HepG2 (cell line): ENCODE measurements around the gene EHD1. TPM values are rescaled to one million over a fixed set of nuclear protein-coding genes. Genes with fewer than 3 reads are reported as not detected.

Experiments used
- ATF2 ChIP-seq: sonication (generic); formaldehyde crosslinking; IDR thresholded peaks from 2 replicates; pipeline ENCODE4 v1.4.0; 2020; ENCODE audit warnings: missing genetic modification reagents
- CCDC6 ChIP-seq: sonication (generic); formaldehyde crosslinking; IDR thresholded peaks from 2 replicates; pipeline ENCODE4 v1.8.1; 2022; ENCODE audit warnings: mild to moderate bottlenecking, missing genetic modification reagents, moderate library complexity
- CENPT ChIP-seq: sonication (generic); formaldehyde crosslinking; IDR thresholded peaks from 2 replicates; pipeline ENCODE4 v1.8.0; 2022; ENCODE audit warnings: low read depth, mild to moderate bottlenecking, moderate library complexity, missing genetic modification reagents
- E2F5 ChIP-seq: sonication (generic); formaldehyde crosslinking; conservative IDR thresholded peaks from 2 replicates; pipeline ENCODE4 v1.4.0; 2020; ENCODE audit warnings: missing genetic modification reagents
- FOXM1 ChIP-seq: sonication (generic); formaldehyde crosslinking; IDR thresholded peaks from 2 replicates; pipeline ENCODE4 v1.5.0; 2020; ENCODE audit warnings: missing genetic modification reagents
- HMGA1 ChIP-seq: sonication (generic); formaldehyde crosslinking; conservative IDR thresholded peaks from 2 replicates; pipeline ENCODE4 v1.4.0; 2020; ENCODE audit warnings: missing genetic modification reagents
- MBNL3 ChIP-seq: fragments of 250-450 bp; sonication (Bioruptor Pico); conservative IDR thresholded peaks from 2 replicates; pipeline ENCODE4 v1.8.0; 2022; ENCODE audit warnings: mild to moderate bottlenecking, inconsistent platforms
- NCOA2 ChIP-seq: sonication (generic); formaldehyde crosslinking; IDR thresholded peaks from 2 replicates; pipeline ENCODE4 v1.8.0; 2022; ENCODE audit warnings: inconsistent platforms
- PPARG ChIP-seq: conservative IDR thresholded peaks from 2 replicates; pipeline ENCODE4 v1.6.1; 2016; ENCODE audit warnings: missing biosample characterization, missing genetic modification reagents
- SAFB2 ChIP-seq: sonication (generic); formaldehyde crosslinking; IDR thresholded peaks from 2 replicates; pipeline ENCODE4 v1.5.1; 2020; ENCODE audit warnings: missing genetic modification reagents, low read depth, mild to moderate bottlenecking, borderline replicate concordance
- SIX4 ChIP-seq: sonication (generic); formaldehyde crosslinking; IDR thresholded peaks from 2 replicates; pipeline ENCODE4 v1.4.0; 2020; ENCODE audit warnings: missing genetic modification reagents
- SNAPC2 ChIP-seq: sonication (generic); formaldehyde crosslinking; IDR thresholded peaks from 2 replicates; pipeline ENCODE4 v1.8.1; 2022; ENCODE audit warnings: mild to moderate bottlenecking, missing genetic modification reagents
- ZFP82 ChIP-seq: sonication (generic); formaldehyde crosslinking; IDR thresholded peaks from 2 replicates; pipeline ENCODE4 v1.5.1; 2020; ENCODE audit warnings: mild to moderate bottlenecking, missing genetic modification reagents, borderline replicate concordance
- ZNF274 ChIP-seq: sonication (generic); formaldehyde crosslinking; IDR thresholded peaks from 2 replicates; pipeline ENCODE4 v1.5.1; 2020; ENCODE audit warnings: mild to moderate bottlenecking, missing genetic modification reagents
- ZNF496 ChIP-seq: sonication (generic); formaldehyde crosslinking; IDR thresholded peaks from 2 replicates; pipeline ENCODE4 v1.8.1; 2023; ENCODE audit warnings: mild to moderate bottlenecking, moderate library complexity, missing genetic modification reagents; ENCODE audit not compliant: insufficient replicate concordance
- ZNF687 ChIP-seq: sonication (generic); formaldehyde crosslinking; IDR thresholded peaks from 2 replicates; pipeline ENCODE4 v1.5.1; 2020; ENCODE audit warnings: mild to moderate bottlenecking, missing genetic modification reagents, moderate library complexity
- ZNF772 ChIP-seq: sonication (generic); formaldehyde crosslinking; IDR thresholded peaks from 2 replicates; pipeline ENCODE4 v1.5.0; 2020; ENCODE audit warnings: mild to moderate bottlenecking, missing genetic modification reagents
- ZNF781 ChIP-seq: sonication (generic); formaldehyde crosslinking; IDR thresholded peaks from 2 replicates; pipeline ENCODE4 v1.5.1; 2020; ENCODE audit warnings: borderline replicate concordance, mild to moderate bottlenecking, missing genetic modification reagents; ENCODE audit errors: not compliant biosample characterization
- polyA plus RNA-seq, 8 experiments: library from polyadenylated mRNA; depleted of rRNA in 3 of 8; stranded (reverse) in 7 of 8; unstranded in 1 of 8; fragments of >200 nt; fragmentation: Illumina TruSeq in 4 of 8; extraction: Trizol in 4 of 8; gene quantifications; 2 replicates each; pipeline versions ENCODE4 v1.2.1 to v1.2.3, GENCODE V29; 2011 to 2016; ENCODE audit warnings: low read depth in 4 of 8, missing spikeins in 1 of 8, mixed read lengths in 1 of 8; ENCODE audit not compliant: insufficient read depth in 1 of 8
- total RNA-seq, 5 experiments: library from RNA; depleted of rRNA; stranded (reverse); fragments of >200 nt; fragmentation: Illumina TruSeq; extraction: Trizol; gene quantifications; 2 replicates each; pipeline ENCODE4 v1.2.3, GENCODE V29; 2016; ENCODE audit warnings: low read depth in 1 of 5
- TF ChIP-seq, protein P1 (sequence below): sonication (generic); formaldehyde crosslinking; IDR thresholded peaks from 2 replicates; pipeline ENCODE4 v1.4.0; 2020; ENCODE audit warnings: missing genetic modification reagents, borderline replicate concordance

Gene EHD1
- total and polyA plus RNA-seq, 2 of the 13 experiments (the other 11 are each of a cell fraction or from before 2014, with no cell fraction given), result 23.6 to 26.6 TPM

GRCh38 chr11:64878494-64879243, at the start of gene EHD1 (continued):
- TF ChIP-seq E2F5 (CRISPR knock-in tag), result no peak
- TF ChIP-seq CENPT (CRISPR knock-in tag), result no peak
- no peak for TF ChIP-seq ZNF274 (CRISPR knock-in tag)
- TF ChIP-seq NCOA2 (CRISPR knock-in tag), result peak; percentile 71
- 0 out of 2 replicates have a peak, but pooled peaks have one; percentile 40 for TF ChIP-seq PPARG (CRISPR knock-in tag)
- TF ChIP-seq SAFB2 (CRISPR knock-in tag), result peak; percentile 88; the same call in 1 of the 2 replicates
- no peak for TF ChIP-seq ZFP82 (CRISPR knock-in tag)
- TF ChIP-seq FOXM1, result no peak
- no peak for TF ChIP-seq MBNL3 (CRISPR knock-in tag)
- peak; percentile 60; the same call in 1 of the 2 replicates for TF ChIP-seq ZNF772 (CRISPR knock-in tag)
- TF ChIP-seq, protein P1, sequence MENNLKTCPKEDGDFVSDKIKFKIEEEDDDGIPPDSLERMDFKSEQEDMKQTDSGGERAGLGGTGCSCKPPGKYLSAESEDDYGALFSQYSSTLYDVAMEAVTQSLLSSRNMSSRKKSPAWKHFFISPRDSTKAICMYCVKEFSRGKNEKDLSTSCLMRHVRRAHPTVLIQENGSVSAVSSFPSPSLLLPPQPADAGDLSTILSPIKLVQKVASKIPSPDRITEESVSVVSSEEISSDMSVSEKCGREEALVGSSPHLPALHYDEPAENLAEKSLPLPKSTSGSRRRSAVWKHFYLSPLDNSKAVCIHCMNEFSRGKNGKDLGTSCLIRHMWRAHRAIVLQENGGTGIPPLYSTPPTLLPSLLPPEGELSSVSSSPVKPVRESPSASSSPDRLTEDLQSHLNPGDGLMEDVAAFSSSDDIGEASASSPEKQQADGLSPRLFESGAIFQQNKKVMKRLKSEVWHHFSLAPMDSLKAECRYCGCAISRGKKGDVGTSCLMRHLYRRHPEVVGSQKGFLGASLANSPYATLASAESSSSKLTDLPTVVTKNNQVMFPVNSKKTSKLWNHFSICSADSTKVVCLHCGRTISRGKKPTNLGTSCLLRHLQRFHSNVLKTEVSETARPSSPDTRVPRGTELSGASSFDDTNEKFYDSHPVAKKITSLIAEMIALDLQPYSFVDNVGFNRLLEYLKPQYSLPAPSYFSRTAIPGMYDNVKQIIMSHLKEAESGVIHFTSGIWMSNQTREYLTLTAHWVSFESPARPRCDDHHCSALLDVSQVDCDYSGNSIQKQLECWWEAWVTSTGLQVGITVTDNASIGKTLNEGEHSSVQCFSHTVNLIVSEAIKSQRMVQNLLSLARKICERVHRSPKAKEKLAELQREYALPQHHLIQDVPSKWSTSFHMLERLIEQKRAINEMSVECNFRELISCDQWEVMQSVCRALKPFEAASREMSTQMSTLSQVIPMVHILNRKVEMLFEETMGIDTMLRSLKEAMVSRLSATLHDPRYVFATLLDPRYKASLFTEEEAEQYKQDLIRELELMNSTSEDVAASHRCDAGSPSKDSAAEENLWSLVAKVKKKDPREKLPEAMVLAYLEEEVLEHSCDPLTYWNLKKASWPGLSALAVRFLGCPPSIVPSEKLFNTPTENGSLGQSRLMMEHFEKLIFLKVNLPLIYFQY (CRISPR knock-in tag), result no peak
- TF ChIP-seq SNAPC2 (CRISPR knock-in tag), result peak; percentile 37; the same call in 1 of the 2 replicates
- peak; percentile 47 for TF ChIP-seq ZNF781 (CRISPR knock-in tag)
- TF ChIP-seq CCDC6 (CRISPR knock-in tag), result peak; percentile 34; the same call in 1 of the 2 replicates
- 0 out of 2 replicates have a peak, but pooled peaks have one; percentile 23 for TF ChIP-seq SIX4 (CRISPR knock-in tag)
- no peak for TF ChIP-seq HMGA1 (CRISPR knock-in tag)
- no peak for TF ChIP-seq ZNF496 (CRISPR knock-in tag)
- peak; percentile 70 for TF ChIP-seq ATF2
- peak; percentile 79 for TF ChIP-seq ZNF687
